ENCODE results near the gene FNDC8.

DNA sequence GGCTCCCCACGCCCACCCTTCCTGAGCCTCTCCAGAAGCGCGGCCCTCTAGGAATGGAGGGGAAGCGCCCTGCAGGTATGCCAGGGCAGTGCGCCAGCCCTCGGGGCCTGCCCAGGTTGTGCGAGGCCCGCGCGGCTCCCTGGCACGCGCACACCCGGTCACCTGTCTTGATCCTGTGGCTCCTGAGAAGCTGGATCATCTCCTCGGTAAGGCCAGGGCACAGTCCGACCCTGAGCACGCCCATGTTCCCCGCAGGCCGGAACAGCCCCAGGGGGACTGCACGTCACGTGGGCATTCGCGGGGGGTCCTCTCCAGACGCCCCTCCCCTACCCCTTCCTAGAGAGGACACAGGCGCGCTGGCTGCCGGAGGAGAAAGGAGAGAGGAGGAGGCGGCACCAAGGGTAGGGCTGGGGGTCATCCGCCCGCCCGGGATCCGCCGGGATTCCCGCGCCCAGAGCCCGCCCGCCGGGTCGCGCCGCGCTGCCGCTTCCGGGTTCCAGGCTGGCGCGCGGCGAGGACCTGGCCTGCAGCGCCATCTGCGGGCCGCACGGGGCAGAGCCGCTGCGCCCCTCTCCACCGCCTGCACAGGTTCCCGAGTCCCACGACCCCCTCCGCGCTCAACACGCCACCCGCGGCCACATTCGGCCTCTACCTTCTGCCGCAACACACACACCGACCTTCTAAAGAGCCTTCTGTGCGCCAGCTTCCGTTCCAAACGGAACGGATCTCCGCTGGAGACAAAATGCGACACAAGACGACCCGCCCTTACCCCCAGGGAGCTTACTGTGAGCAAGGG, 1.8 kb upstream of the FNDC8 start, which contains the start of gene RAD51D:
- peak in 1 of 3 donors; percentile 35 for TF ChIP-seq POLR2A (IDR thresholded peaks at IDR 0.05)
- peak; percentile 69 to 81 (median 75) for TF ChIP-seq POLR2AphosphoS5 (IDR thresholded peaks at IDR 0.05)
- TF ChIP-seq, protein P1, sequence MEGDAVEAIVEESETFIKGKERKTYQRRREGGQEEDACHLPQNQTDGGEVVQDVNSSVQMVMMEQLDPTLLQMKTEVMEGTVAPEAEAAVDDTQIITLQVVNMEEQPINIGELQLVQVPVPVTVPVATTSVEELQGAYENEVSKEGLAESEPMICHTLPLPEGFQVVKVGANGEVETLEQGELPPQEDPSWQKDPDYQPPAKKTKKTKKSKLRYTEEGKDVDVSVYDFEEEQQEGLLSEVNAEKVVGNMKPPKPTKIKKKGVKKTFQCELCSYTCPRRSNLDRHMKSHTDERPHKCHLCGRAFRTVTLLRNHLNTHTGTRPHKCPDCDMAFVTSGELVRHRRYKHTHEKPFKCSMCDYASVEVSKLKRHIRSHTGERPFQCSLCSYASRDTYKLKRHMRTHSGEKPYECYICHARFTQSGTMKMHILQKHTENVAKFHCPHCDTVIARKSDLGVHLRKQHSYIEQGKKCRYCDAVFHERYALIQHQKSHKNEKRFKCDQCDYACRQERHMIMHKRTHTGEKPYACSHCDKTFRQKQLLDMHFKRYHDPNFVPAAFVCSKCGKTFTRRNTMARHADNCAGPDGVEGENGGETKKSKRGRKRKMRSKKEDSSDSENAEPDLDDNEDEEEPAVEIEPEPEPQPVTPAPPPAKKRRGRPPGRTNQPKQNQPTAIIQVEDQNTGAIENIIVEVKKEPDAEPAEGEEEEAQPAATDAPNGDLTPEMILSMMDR (IDR thresholded peaks at IDR 0.05 in 8 of 11, conservative IDR thresholded peaks at IDR 0.05 in 3 of 11): peak; percentile 85 to 99 (median 98)

Data from spleen (tissue), 7 donors.